Measurements from ENCODE around the gene GLIPR1.
A peak's percentile ranks its signal among the peaks of the same experiment; 100 is the strongest.

GLIPR1 gene

DNA sequence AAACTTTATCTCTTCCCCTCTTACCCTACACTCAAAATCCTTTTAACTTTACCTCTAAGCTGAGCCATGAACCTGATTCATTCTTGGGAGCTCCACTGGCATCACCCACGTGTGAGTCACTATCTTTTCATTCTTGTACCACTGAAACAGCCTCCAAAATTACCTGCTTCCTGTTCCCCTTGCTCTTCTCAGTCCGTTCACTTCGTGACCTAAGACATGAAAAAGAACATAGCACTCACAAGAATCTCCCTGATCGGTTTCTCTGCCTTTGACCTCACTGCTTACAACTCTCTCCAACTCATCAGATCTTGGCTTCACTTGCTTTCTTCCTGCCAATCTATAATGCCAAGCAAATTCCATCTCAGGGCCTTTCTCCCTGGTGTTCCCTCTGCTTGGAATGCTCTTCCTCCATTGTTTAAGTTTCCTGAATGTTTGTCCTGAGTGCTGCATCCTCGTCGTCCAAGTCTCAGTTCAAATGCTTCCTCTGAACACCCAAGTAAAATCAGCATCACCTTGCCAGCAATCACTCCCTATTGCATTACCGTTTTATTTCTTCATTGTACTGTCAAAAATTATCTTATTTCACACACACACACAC lies 9.2 kb downstream of the GLIPR1 start:
- ATAC-seq = peak; percentile 71
- TF ChIP-seq OSR1 (CRISPR knock-in tag; IDR thresholded peaks at IDR 0.05) (no peak), GLIS3 (CRISPR knock-in tag; IDR thresholded peaks at IDR 0.05) (no peak), ARNTL (CRISPR knock-in tag; IDR thresholded peaks at IDR 0.05; ENCODE audit: borderline replicate concordance, low read depth) (no peak), TOX (CRISPR knock-in tag; IDR thresholded peaks at IDR 0.05; ENCODE audit: borderline replicate concordance) (no peak), ZNF565 (CRISPR knock-in tag; conservative IDR thresholded peaks at IDR 0.05; ENCODE audit: low read depth) (no peak), TCF4 (CRISPR knock-in tag; IDR thresholded peaks at IDR 0.05; ENCODE audit: borderline replicate concordance) (no peak), ZFP3 (CRISPR knock-in tag; IDR thresholded peaks at IDR 0.05) (no peak), ZFP30 (CRISPR knock-in tag; IDR thresholded peaks at IDR 0.05) (no peak), TSHZ2 (CRISPR knock-in tag; IDR thresholded peaks at IDR 0.05) (no peak), ZNF70 (CRISPR knock-in tag; IDR thresholded peaks at IDR 0.05) (no peak), ZC3H10 (CRISPR knock-in tag; IDR thresholded peaks at IDR 0.05) (no peak), ISL1 (CRISPR knock-in tag; IDR thresholded peaks at IDR 0.05) (no peak; the same call in 1 of the 2 replicates), CSRNP3 (CRISPR knock-in tag; IDR thresholded peaks at IDR 0.05) (no peak), ESRRG (CRISPR knock-in tag; IDR thresholded peaks at IDR 0.05) (no peak), ZNF8 (CRISPR knock-in tag; IDR thresholded peaks at IDR 0.05) (no peak), CSDC2 (CRISPR knock-in tag; IDR thresholded peaks at IDR 0.05) (no peak)
- TF ChIP-seq, protein P1, sequence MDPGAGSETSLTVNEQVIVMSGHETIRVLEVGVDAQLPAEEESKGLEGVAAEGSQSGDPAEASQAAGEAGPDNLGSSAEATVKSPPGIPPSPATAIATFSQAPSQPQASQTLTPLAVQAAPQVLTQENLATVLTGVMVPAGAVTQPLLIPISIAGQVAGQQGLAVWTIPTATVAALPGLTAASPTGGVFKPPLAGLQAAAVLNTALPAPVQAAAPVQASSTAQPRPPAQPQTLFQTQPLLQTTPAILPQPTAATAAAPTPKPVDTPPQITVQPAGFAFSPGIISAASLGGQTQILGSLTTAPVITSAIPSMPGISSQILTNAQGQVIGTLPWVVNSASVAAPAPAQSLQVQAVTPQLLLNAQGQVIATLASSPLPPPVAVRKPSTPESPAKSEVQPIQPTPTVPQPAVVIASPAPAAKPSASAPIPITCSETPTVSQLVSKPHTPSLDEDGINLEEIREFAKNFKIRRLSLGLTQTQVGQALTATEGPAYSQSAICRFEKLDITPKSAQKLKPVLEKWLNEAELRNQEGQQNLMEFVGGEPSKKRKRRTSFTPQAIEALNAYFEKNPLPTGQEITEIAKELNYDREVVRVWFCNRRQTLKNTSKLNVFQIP (CRISPR knock-in tag; IDR thresholded peaks at IDR 0.05; ENCODE audit: borderline replicate concordance, low read depth) = no peak

DNA sequence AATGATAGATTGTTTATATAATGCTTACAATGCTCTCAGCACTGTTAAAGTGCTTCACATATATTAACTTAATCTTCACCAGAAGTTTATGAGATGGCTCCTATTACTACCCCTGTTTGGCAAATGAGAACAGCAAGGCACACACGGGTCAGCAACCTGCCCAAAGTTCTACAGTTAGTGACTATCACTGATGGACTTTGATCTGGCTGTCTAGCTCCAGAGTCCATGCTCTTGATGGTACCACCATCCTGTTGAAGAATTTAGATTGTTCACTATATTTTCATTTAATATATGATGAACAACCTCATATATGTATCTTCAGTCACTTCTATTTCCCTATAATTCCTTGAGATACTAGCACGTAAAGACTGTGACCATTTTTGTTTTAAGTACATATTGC lies 10.6 kb downstream of the GLIPR1 start:
- TF ChIP-seq ZNF8 (CRISPR knock-in tag; IDR thresholded peaks at IDR 0.05) = no peak
- no peak for ATAC-seq

DNA sequence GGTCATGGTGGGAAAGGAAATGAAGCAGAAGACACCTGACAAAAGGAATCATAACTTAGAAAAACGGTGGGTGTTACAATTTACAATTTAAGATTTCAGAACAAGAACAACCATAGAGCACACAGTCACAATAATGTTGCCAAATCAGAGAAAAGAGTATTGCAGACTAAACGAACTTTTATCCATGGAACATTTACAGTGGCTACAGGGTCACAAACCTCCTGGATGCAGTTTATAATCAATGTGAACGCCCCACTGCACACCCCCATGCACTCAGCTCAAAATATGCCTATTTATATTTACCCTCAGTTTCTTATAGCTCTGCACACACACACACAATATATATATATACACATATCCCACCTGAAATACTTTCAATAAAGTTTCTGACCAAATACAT lies 22.9 kb downstream of the GLIPR1 start:
- no peak for ATAC-seq

More for the DNA sequence above, 22.9 kb downstream of the GLIPR1 start:
- no peak for TF ChIP-seq ZNF565 (CRISPR knock-in tag; conservative IDR thresholded peaks at IDR 0.05; ENCODE audit: low read depth)
- no peak for TF ChIP-seq TCF4 (CRISPR knock-in tag; IDR thresholded peaks at IDR 0.05; ENCODE audit: borderline replicate concordance)
- TF ChIP-seq ARNTL (CRISPR knock-in tag; IDR thresholded peaks at IDR 0.05; ENCODE audit: borderline replicate concordance, low read depth) = no peak
- no peak for TF ChIP-seq PATZ1 (CRISPR knock-in tag; IDR thresholded peaks at IDR 0.05; ENCODE audit: borderline replicate concordance)
- no peak for TF ChIP-seq ZFP3 (CRISPR knock-in tag; IDR thresholded peaks at IDR 0.05)
- no peak for TF ChIP-seq CSRNP3 (CRISPR knock-in tag; IDR thresholded peaks at IDR 0.05)
- TF ChIP-seq RARB (CRISPR knock-in tag; IDR thresholded peaks at IDR 0.05) = no peak
